ENCODE measurements around the gene HHAT. TPM values are rescaled to one million over a fixed set of nuclear protein-coding genes. Genes with fewer than 3 reads are reported as not detected.

The HHAT gene
- total and polyA plus RNA-seq, 2 donors (not counting 3 experiments of a cell fraction or from before 2014, with no cell fraction given): 2.4 to 4.3 TPM

DNA sequence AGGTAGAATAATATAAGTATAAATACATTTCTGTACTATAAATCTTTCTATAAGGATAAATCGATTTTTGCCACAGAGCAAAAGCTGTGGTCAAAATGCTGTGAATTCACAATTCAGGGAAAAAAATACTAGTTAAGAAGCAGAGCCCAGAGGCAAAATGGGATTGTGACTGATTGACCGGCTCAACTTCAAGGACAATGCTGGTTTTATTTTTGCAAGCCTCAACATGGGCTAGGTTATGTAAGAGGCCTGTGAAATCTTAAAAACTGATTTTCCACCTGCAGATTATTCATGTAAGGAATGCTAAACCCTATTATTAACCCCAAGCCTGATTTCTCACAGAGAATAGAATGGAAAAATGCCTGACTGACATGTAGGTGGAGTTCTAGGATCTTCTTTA lies 155.1 kb downstream of the HHAT start:
- Histone ChIP-seq H3K27me3 (ENCODE audit: control insufficient read depth in 2 of 2, insufficient read depth in 2 of 2, low read length in 2 of 2) (no peaks in the 10 kb centered on the region), H3K4me3 (replicated peaks in 1 of 3; ENCODE audit: insufficient read depth in 1 of 3, low read depth in 1 of 3, low read length in 3 of 3) (no peak overlapping the region), H3K9me3 (replicated peaks; ENCODE audit: control insufficient read depth, insufficient read depth, low read length) (no peaks in the 10 kb centered on the region), H3K79me2 (ENCODE audit: control insufficient read depth, insufficient read depth, low read length) (no peaks in the 10 kb centered on the region), H3K4me1 (ENCODE audit: control insufficient read depth, extremely low read depth, insufficient read depth, low read length) (no peaks in the 10 kb centered on the region), H3K9ac (replicated peaks; ENCODE audit: extremely low read depth, insufficient read depth, low read length) (no peak overlapping the region), H3K4me2 (ENCODE audit: insufficient read depth, low read length) (no peak overlapping the region), H2AFZ (ENCODE audit: low read depth, low read length) (no peak overlapping the region), H3K27ac (ENCODE audit: insufficient read depth, low read depth, low read length) (no peak overlapping the region), H3K9me1 (replicated peaks; ENCODE audit: control insufficient read depth, extremely low read depth, insufficient read depth, low read length) (no peaks in the 10 kb centered on the region), H4K20me1 (replicated peaks; ENCODE audit: control insufficient read depth, extremely low read depth, insufficient read depth, low read length) (no peaks in the 10 kb centered on the region), H3K36me3 (ENCODE audit: control insufficient read depth in 2 of 2, extremely low read depth in 1 of 2, insufficient read depth in 2 of 2, low read length in 2 of 2) (no peaks in the 10 kb centered on the region)
- CTCF ChIA-PET: no interaction called here
- intact Hi-C loops (cut with micrococcal nuclease) (no loop called here), dilution Hi-C loops (cut with MboI; ENCODE audit: extremely low pct_ligation_motif_present, low sequenced_read_pairs) (no loop called here)
- no peak for FAIRE-seq
- POLR2A ChIA-PET: no interaction called here
- no TSS peak for BruUV-seq (replicated peaks)
- TF ChIP-seq MYC (IDR thresholded peaks at IDR 0.05; ENCODE audit: low read depth, low read length): no peak
- TF ChIP-seq FOS (IDR thresholded peaks at IDR 0.05; ENCODE audit: borderline replicate concordance, insufficient read depth, low read length): no peak
- TF ChIP-seq EZH2 (IDR thresholded peaks at IDR 0.05; ENCODE audit: borderline replicate concordance, low read depth, low read length, severe bottlenecking): no peak
- no peak for TF ChIP-seq POLR2A (IDR thresholded peaks at IDR 0.05; ENCODE audit: low read depth, low read length)
- TF ChIP-seq, protein P1, sequence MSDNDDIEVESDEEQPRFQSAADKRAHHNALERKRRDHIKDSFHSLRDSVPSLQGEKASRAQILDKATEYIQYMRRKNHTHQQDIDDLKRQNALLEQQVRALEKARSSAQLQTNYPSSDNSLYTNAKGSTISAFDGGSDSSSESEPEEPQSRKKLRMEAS (IDR thresholded peaks at IDR 0.05; ENCODE audit: insufficient read depth, insufficient read length): no peak
- no peak for TF ChIP-seq GATA2 (IDR thresholded peaks at IDR 0.05; ENCODE audit: insufficient read depth, insufficient read length, low read depth, low read length)
- TF ChIP-seq POLR2AphosphoS5 (IDR thresholded peaks at IDR 0.05; ENCODE audit: insufficient read depth, low read depth, low read length): no peak
- no peak for TF ChIP-seq CTCF (IDR thresholded peaks at IDR 0.05; ENCODE audit: extremely low read depth in 1 of 2, insufficient read depth in 1 of 2, low read depth in 1 of 2, low read length in 2 of 2)
- TF ChIP-seq JUN (IDR thresholded peaks at IDR 0.05; ENCODE audit: borderline replicate concordance, insufficient read depth, insufficient read length, low read depth): no peak
- DNase-seq (ENCODE audit: low read depth, low spot score): no peak
